SK-N-SH treated with all-trans-retinoic acid at 6 μM for 48 hours (cell line): Measurements from ENCODE around the gene INPP4B.

Experiments
- ATAC-seq: fragments of 200-7000 bp; cut with Tn5 transposase; 3 replicates; pipeline ENCODE4 v1.9.1; 2020; ENCODE audit warnings: mild to moderate bottlenecking, moderate library complexity
- ARNTL ChIP-seq: fragments of 450-650 bp; formaldehyde crosslinking; IDR thresholded peaks from 2 replicates; pipeline ENCODE4 v1.5.0; 2020; ENCODE audit warnings: low read depth, mild to moderate bottlenecking, moderate library complexity, borderline replicate concordance
- BACH2 ChIP-seq: fragments of 250-450 bp; sonication (Bioruptor Pico); IDR thresholded peaks from 2 replicates; pipeline ENCODE4 v1.9.0; 2021; ENCODE audit warnings: mild to moderate bottlenecking, borderline replicate concordance
- CSDC2 ChIP-seq: fragments of 250-450 bp; sonication (Bioruptor Pico); IDR thresholded peaks from 2 replicates; pipeline ENCODE4 v1.5.0; 2020; ENCODE audit warnings: mild to moderate bottlenecking, moderate library complexity
- ESRRG ChIP-seq: fragments of 250-450 bp; sonication (Bioruptor Pico); IDR thresholded peaks from 2 replicates; pipeline ENCODE4 v1.6.1; 2021; ENCODE audit warnings: mild to moderate bottlenecking
- GLIS3 ChIP-seq: fragments of 250-450 bp; sonication (Bioruptor Pico); IDR thresholded peaks from 2 replicates; pipeline ENCODE4 v1.5.0; 2020; ENCODE audit warnings: mild to moderate bottlenecking, moderate library complexity
- ISL1 ChIP-seq: fragments of 250-450 bp; sonication (Bioruptor Pico); IDR thresholded peaks from 2 replicates; pipeline ENCODE4 v2.1.2; 2022; ENCODE audit warnings: mild to moderate bottlenecking, moderate library complexity
- OSR1 ChIP-seq: fragments of 250-450 bp; sonication (Bioruptor Pico); IDR thresholded peaks from 2 replicates; pipeline ENCODE4 v1.8.0; 2022; ENCODE audit warnings: moderate library complexity, mild to moderate bottlenecking, inconsistent platforms
- PPARA ChIP-seq: fragments of 250-450 bp; sonication (Bioruptor Pico); IDR thresholded peaks from 2 replicates; pipeline ENCODE4 v1.5.0; 2020; ENCODE audit warnings: mild to moderate bottlenecking, borderline replicate concordance
- RARB ChIP-seq: fragments of 250-450 bp; sonication (Bioruptor Pico); IDR thresholded peaks from 2 replicates; pipeline ENCODE4 v1.8.0; 2021; ENCODE audit warnings: mild to moderate bottlenecking, moderate library complexity
- SNAI2 ChIP-seq: fragments of 250-450 bp; sonication (Bioruptor Pico); IDR thresholded peaks from 2 replicates; pipeline ENCODE4 v1.5.0; 2020; ENCODE audit warnings: mild to moderate bottlenecking, moderate library complexity
- TCF4 ChIP-seq: fragments of 250-450 bp; sonication (Bioruptor Pico); IDR thresholded peaks from 2 replicates; pipeline ENCODE4 v1.8.0; 2021; ENCODE audit warnings: mild to moderate bottlenecking, moderate library complexity, borderline replicate concordance
- TOX ChIP-seq: fragments of 250-450 bp; sonication (Bioruptor Pico); IDR thresholded peaks from 2 replicates; pipeline ENCODE4 v1.8.0; 2021; ENCODE audit warnings: mild to moderate bottlenecking, moderate library complexity, borderline replicate concordance
- ZC3H10 ChIP-seq: fragments of 250-450 bp; sonication (Bioruptor Pico); IDR thresholded peaks from 2 replicates; pipeline ENCODE4 v1.5.1; 2021; ENCODE audit warnings: mild to moderate bottlenecking, moderate library complexity
- ZFP3 ChIP-seq: fragments of 250-450 bp; sonication (Bioruptor Pico); IDR thresholded peaks from 2 replicates; pipeline ENCODE4 v1.5.0; 2020; ENCODE audit warnings: mild to moderate bottlenecking, moderate library complexity
- ZFP30 ChIP-seq: fragments of 450-650 bp; formaldehyde crosslinking; IDR thresholded peaks from 2 replicates; pipeline ENCODE4 v1.5.0; 2022; ENCODE audit warnings: mild to moderate bottlenecking, moderate library complexity
- ZNF565 ChIP-seq: fragments of 450-650 bp; formaldehyde crosslinking; conservative IDR thresholded peaks from 2 replicates; pipeline ENCODE4 v1.5.0; 2020; ENCODE audit warnings: low read depth, mild to moderate bottlenecking, moderate library complexity
- ZNF70 ChIP-seq: fragments of 450-650 bp; formaldehyde crosslinking; IDR thresholded peaks from 2 replicates; pipeline ENCODE4 v1.5.0; 2020; ENCODE audit warnings: mild to moderate bottlenecking, moderate library complexity
- TF ChIP-seq, protein P1 (sequence below): fragments of 250-450 bp; sonication (Bioruptor Pico); IDR thresholded peaks from 2 replicates; pipeline ENCODE4 v1.5.0; 2020; ENCODE audit warnings: mild to moderate bottlenecking, moderate library complexity
- TF ChIP-seq, protein P2 (sequence below): fragments of 250-450 bp; sonication (Bioruptor Pico); IDR thresholded peaks from 2 replicates; pipeline ENCODE4 v1.8.0; 2020; ENCODE audit warnings: mild to moderate bottlenecking, moderate library complexity, borderline replicate concordance
- TF ChIP-seq, protein P3 (sequence below): fragments of 250-450 bp; sonication (Bioruptor Pico); IDR thresholded peaks from 2 replicates; pipeline ENCODE4 v1.8.0; 2021; ENCODE audit warnings: low read depth, mild to moderate bottlenecking, moderate library complexity, borderline replicate concordance
- TF ChIP-seq, protein P4 (sequence below): fragments of 250-450 bp; sonication (Bioruptor Pico); IDR thresholded peaks from 2 replicates; pipeline ENCODE4 v1.5.1; 2020; ENCODE audit warnings: low read depth, mild to moderate bottlenecking, moderate library complexity

Gene INPP4B

DNA sequence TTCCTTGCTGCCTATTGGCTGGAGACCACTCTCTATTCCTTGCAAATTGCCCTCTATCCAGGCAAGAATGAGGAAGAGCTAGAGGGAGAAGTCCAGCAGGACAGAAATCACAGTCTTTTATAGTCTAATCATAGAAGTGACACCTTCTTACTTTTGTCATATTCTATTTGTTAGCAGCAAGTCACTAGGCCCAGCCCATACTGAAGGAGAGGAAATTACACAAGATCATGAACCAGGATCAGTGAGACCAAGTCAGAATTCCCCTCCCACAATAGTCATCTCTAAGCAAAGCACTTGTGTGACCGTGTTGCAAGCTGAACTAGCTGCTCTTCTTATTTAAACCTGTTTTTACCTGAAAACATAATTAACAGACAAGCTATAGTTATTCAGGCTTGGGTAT is 317.7 kb downstream of the INPP4B start (continued):
- TF ChIP-seq, protein P1, sequence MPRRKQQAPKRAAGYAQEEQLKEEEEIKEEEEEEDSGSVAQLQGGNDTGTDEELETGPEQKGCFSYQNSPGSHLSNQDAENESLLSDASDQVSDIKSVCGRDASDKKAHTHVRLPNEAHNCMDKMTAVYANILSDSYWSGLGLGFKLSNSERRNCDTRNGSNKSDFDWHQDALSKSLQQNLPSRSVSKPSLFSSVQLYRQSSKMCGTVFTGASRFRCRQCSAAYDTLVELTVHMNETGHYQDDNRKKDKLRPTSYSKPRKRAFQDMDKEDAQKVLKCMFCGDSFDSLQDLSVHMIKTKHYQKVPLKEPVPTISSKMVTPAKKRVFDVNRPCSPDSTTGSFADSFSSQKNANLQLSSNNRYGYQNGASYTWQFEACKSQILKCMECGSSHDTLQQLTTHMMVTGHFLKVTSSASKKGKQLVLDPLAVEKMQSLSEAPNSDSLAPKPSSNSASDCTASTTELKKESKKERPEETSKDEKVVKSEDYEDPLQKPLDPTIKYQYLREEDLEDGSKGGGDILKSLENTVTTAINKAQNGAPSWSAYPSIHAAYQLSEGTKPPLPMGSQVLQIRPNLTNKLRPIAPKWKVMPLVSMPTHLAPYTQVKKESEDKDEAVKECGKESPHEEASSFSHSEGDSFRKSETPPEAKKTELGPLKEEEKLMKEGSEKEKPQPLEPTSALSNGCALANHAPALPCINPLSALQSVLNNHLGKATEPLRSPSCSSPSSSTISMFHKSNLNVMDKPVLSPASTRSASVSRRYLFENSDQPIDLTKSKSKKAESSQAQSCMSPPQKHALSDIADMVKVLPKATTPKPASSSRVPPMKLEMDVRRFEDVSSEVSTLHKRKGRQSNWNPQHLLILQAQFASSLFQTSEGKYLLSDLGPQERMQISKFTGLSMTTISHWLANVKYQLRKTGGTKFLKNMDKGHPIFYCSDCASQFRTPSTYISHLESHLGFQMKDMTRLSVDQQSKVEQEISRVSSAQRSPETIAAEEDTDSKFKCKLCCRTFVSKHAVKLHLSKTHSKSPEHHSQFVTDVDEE (CRISPR knock-in tag), result no peak
- TF ChIP-seq ARNTL (CRISPR knock-in tag) (no peak), ZNF70 (CRISPR knock-in tag) (no peak), PPARA (CRISPR knock-in tag) (no peak), BACH2 (CRISPR knock-in tag) (no peak), GLIS3 (CRISPR knock-in tag) (no peak), RARB (CRISPR knock-in tag) (no peak), ZFP30 (CRISPR knock-in tag) (no peak), ZFP3 (CRISPR knock-in tag) (no peak), TOX (no peak), ESRRG (no peak)
- TF ChIP-seq, protein P2, sequence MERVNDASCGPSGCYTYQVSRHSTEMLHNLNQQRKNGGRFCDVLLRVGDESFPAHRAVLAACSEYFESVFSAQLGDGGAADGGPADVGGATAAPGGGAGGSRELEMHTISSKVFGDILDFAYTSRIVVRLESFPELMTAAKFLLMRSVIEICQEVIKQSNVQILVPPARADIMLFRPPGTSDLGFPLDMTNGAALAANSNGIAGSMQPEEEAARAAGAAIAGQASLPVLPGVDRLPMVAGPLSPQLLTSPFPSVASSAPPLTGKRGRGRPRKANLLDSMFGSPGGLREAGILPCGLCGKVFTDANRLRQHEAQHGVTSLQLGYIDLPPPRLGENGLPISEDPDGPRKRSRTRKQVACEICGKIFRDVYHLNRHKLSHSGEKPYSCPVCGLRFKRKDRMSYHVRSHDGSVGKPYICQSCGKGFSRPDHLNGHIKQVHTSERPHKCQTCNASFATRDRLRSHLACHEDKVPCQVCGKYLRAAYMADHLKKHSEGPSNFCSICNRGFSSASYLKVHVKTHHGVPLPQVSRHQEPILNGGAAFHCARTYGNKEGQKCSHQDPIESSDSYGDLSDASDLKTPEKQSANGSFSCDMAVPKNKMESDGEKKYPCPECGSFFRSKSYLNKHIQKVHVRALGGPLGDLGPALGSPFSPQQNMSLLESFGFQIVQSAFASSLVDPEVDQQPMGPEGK (CRISPR knock-in tag), result no peak

DNA sequence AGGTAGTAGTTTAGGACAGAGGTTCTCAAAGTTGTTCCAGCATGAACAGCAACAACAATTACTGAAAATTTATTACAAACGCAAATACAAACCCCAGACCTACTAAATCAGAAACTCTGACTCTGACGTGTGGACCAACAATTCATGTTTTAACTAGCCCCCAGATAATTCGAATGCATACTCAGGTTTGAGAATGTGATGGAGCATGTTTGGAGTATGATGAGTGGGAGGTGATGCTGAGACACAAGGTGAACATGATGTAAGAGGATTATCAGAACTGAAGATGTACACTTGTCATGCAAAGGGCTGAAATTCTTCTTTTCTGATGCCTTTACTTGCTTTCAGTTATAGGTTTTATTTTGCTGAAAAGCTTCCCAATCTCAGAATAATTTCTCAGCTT is 323.0 kb downstream of the INPP4B start:
- ATAC-seq, result no peak

More for the DNA sequence above, 323.0 kb downstream of the INPP4B start:
- TF ChIP-seq, protein P3, sequence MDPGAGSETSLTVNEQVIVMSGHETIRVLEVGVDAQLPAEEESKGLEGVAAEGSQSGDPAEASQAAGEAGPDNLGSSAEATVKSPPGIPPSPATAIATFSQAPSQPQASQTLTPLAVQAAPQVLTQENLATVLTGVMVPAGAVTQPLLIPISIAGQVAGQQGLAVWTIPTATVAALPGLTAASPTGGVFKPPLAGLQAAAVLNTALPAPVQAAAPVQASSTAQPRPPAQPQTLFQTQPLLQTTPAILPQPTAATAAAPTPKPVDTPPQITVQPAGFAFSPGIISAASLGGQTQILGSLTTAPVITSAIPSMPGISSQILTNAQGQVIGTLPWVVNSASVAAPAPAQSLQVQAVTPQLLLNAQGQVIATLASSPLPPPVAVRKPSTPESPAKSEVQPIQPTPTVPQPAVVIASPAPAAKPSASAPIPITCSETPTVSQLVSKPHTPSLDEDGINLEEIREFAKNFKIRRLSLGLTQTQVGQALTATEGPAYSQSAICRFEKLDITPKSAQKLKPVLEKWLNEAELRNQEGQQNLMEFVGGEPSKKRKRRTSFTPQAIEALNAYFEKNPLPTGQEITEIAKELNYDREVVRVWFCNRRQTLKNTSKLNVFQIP (CRISPR knock-in tag), result no peak
- no peak for TF ChIP-seq TCF4 (CRISPR knock-in tag)
- TF ChIP-seq OSR1 (CRISPR knock-in tag), result no peak
- TF ChIP-seq BACH2 (CRISPR knock-in tag), result no peak
- no peak for TF ChIP-seq ESRRG
- no peak for TF ChIP-seq ZNF70 (CRISPR knock-in tag)
- TF ChIP-seq ISL1 (CRISPR knock-in tag), result no peak
- no peak for TF ChIP-seq SNAI2
- TF ChIP-seq, protein P1 (CRISPR knock-in tag), result no peak
- no peak for TF ChIP-seq ZFP30 (CRISPR knock-in tag)
- TF ChIP-seq TOX, result no peak
- TF ChIP-seq, protein P4, sequence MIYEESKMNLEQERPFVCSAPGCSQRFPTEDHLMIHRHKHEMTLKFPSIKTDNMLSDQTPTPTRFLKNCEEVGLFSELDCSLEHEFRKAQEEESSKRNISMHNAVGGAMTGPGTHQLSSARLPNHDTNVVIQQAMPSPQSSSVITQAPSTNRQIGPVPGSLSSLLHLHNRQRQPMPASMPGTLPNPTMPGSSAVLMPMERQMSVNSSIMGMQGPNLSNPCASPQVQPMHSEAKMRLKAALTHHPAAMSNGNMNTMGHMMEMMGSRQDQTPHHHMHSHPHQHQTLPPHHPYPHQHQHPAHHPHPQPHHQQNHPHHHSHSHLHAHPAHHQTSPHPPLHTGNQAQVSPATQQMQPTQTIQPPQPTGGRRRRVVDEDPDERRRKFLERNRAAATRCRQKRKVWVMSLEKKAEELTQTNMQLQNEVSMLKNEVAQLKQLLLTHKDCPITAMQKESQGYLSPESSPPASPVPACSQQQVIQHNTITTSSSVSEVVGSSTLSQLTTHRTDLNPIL (CRISPR knock-in tag), result no peak
- TF ChIP-seq, protein P2 (CRISPR knock-in tag), result no peak
- TF ChIP-seq GLIS3 (CRISPR knock-in tag), result no peak
- no peak for TF ChIP-seq ZNF565 (CRISPR knock-in tag)
- no peak for TF ChIP-seq CSDC2 (CRISPR knock-in tag)
- TF ChIP-seq PPARA (CRISPR knock-in tag), result no peak
- no peak for TF ChIP-seq ZFP3 (CRISPR knock-in tag)
- no peak for TF ChIP-seq ZC3H10
- TF ChIP-seq, all 23 proteins: peak for 0
